ENCODE data around the gene EYA2. TPM values are rescaled to one million over a fixed set of nuclear protein-coding genes. Genes with fewer than 3 reads are reported as not detected.

EYA2 gene
- total RNA-seq, 1 experiment from 2014 or later = 0.33 TPM

DNA sequence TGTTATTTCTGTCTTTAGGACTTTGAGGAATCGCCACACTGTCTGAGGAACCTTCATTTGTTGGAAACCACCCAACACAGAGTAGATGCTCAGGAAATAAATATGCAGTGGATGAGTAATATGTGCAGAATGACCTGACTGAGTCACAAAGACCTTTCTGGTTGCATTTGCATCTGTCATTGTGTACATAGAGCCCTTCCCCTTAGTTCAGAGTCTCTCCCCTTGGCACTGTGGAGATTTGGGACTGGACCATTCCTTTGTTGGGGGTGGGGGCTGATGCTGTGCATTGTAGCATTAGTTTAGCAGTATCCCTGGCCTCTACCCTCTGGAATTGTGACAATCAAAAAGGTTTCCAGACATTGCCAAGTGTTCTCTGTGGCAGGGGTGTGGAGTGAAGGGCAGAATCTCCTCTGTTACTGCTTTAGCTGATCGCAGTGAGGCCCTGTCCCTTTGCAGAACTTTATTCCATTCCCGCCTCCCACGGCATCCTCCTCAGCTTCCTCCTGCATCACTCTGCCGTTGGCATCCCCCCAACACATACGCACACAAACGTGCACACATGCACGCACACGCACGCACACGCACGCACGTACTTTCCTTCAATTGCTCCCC is 64.5 kb downstream of the EYA2 start:
- Histone ChIP-seq H3K9ac (ENCODE audit: low read length) (peak overlapping the region; percentile 79), H3K27me3 (ENCODE audit: low read length) (no peaks in the 10 kb centered on the region), H4K20me1 (ENCODE audit: low read length) (no peaks in the 10 kb centered on the region), H2AFZ (ENCODE audit: low read length) (peak overlapping the region; percentile 78), H3K9me2 (replicated peaks; ENCODE audit: low read length) (no peaks in the 10 kb centered on the region), H3K9me3 (ENCODE audit: low read length) (peaks cover 5% of the 10 kb centered on the region; the same call in 1 of the 2 replicates), H3K36me3 (ENCODE audit: low read depth, low read length) (no peaks in the 10 kb centered on the region; the same call in 1 of the 2 replicates), H3K4me1 (ENCODE audit: insufficient read depth, low read length) (peaks cover 55% of the 10 kb centered on the region), H3F3A (ENCODE audit: low read length, unreplicated experiment) (peaks cover 4% of the 10 kb centered on the region), H3K4me3 (ENCODE audit: low read length) (peak overlapping the region; percentile 53; the same call in 1 of the 2 replicates), H3K79me2 (ENCODE audit: low read length) (no peaks in the 10 kb centered on the region), H3K27ac (ENCODE audit: low read length) (peak overlapping the region; percentile 92), H3K4me2 (ENCODE audit: low read length) (peak overlapping the region; percentile 82)
- TF ChIP-seq CTCF (conservative IDR thresholded peaks at IDR 0.05; ENCODE audit: low read depth, low read length) = no peak
- TF ChIP-seq EZH2phosphoT487 (IDR thresholded peaks at IDR 0.05; ENCODE audit: borderline replicate concordance, low read length) = no peak
- no peak for TF ChIP-seq EZH2 (IDR thresholded peaks at IDR 0.05; ENCODE audit: low read length, unreplicated experiment)
- DNase-seq (peak; percentile 99), ATAC-seq (peak; percentile 93)
- POLR2A ChIA-PET (ENCODE audit: unreplicated experiment) = no interaction called here
- BruUV-seq (replicated peaks) = no TSS peak
- intact Hi-C loops (cut with micrococcal nuclease) = loop anchor here (1.0 to 10.0 kb wide), 2 partner anchors 145 to 204 kb away; no protein-coding TSS in a partner anchor
- CTCF ChIA-PET = no interaction called here

- H3K4me2 ChIP-seq (ENCODE audit: low read length) = peak overlapping the region; percentile 82
- ATAC-seq (no peak), DNase-seq (no peak)
- no peaks in the 10 kb centered on the region for H3K27me3 ChIP-seq (ENCODE audit: low read length)
- H3K9me3 ChIP-seq (ENCODE audit: low read length) = peaks cover 5% of the 10 kb centered on the region; the same call in 1 of the 2 replicates
- H3K4me3 ChIP-seq (ENCODE audit: low read length) = peak overlapping the region; percentile 2; the same call in 1 of the 2 replicates
- intact Hi-C loops (cut with micrococcal nuclease) = loop anchor here (1.0 to 10.0 kb wide), 2 partner anchors 146 to 205 kb away; no protein-coding TSS in a partner anchor
- H3K79me2 ChIP-seq (ENCODE audit: low read length) = no peaks in the 10 kb centered on the region
- peaks cover 4% of the 10 kb centered on the region for H3F3A ChIP-seq (ENCODE audit: low read length, unreplicated experiment)
- peak overlapping the region; percentile 92 for H3K27ac ChIP-seq (ENCODE audit: low read length)
- ChIA-PET POLR2A (ENCODE audit: unreplicated experiment) (no interaction called here), CTCF (no interaction called here)
- BruUV-seq (replicated peaks) = TSS peak; percentile 94
- H4K20me1 ChIP-seq (ENCODE audit: low read length) = no peaks in the 10 kb centered on the region
- H3K9ac ChIP-seq (ENCODE audit: low read length) = peak overlapping the region; percentile 79
- H3K9me2 ChIP-seq (replicated peaks; ENCODE audit: low read length) = no peaks in the 10 kb centered on the region
- TF ChIP-seq EZH2phosphoT487 (IDR thresholded peaks at IDR 0.05; ENCODE audit: borderline replicate concordance, low read length) = no peak
- TF ChIP-seq EZH2 (IDR thresholded peaks at IDR 0.05; ENCODE audit: low read length, unreplicated experiment) = no peak
- TF ChIP-seq CTCF (conservative IDR thresholded peaks at IDR 0.05; ENCODE audit: low read depth, low read length) = no peak
- peaks cover 55% of the 10 kb centered on the region for H3K4me1 ChIP-seq (ENCODE audit: insufficient read depth, low read length)
- peak overlapping the region; percentile 78 for H2AFZ ChIP-seq (ENCODE audit: low read length)
- no peaks in the 10 kb centered on the region; the same call in 1 of the 2 replicates for H3K36me3 ChIP-seq (ENCODE audit: low read depth, low read length)
Observed at GRCh38 chr20:46959821-46960220, 65.2 kb downstream of the EYA2 start.

GRCh38 chr20:46960536-46960935 is 65.9 kb downstream of the EYA2 start:
- no peak for ATAC-seq

More at GRCh38 chr20:46960536-46960935, 65.9 kb downstream of the EYA2 start:
- Histone ChIP-seq H3K9me3 (ENCODE audit: low read length) (peaks cover 5% of the 10 kb centered on the region; the same call in 1 of the 2 replicates), H3K4me2 (ENCODE audit: low read length) (no peak overlapping the region), H3K36me3 (ENCODE audit: low read depth, low read length) (no peaks in the 10 kb centered on the region; the same call in 1 of the 2 replicates), H3K9me2 (replicated peaks; ENCODE audit: low read length) (no peaks in the 10 kb centered on the region), H3K27me3 (ENCODE audit: low read length) (no peaks in the 10 kb centered on the region), H3K4me3 (ENCODE audit: low read length) (no peak overlapping the region), H3K4me1 (ENCODE audit: insufficient read depth, low read length) (peaks cover 48% of the 10 kb centered on the region), H3K9ac (ENCODE audit: low read length) (peak overlapping the region; percentile 79; the same call in 1 of the 2 replicates), H2AFZ (ENCODE audit: low read length) (no peak overlapping the region), H3F3A (ENCODE audit: low read length, unreplicated experiment) (peaks cover 4% of the 10 kb centered on the region), H3K79me2 (ENCODE audit: low read length) (no peaks in the 10 kb centered on the region), H3K27ac (ENCODE audit: low read length) (peak overlapping the region; percentile 92), H4K20me1 (ENCODE audit: low read length) (no peaks in the 10 kb centered on the region)
- no peak for DNase-seq
- ChIA-PET CTCF (no interaction called here), POLR2A (ENCODE audit: unreplicated experiment) (no interaction called here)
- intact Hi-C loops (cut with micrococcal nuclease) = no loop called here
- TF ChIP-seq EZH2phosphoT487 (IDR thresholded peaks at IDR 0.05; ENCODE audit: borderline replicate concordance, low read length) (no peak), CTCF (conservative IDR thresholded peaks at IDR 0.05; ENCODE audit: low read depth, low read length) (no peak), EZH2 (IDR thresholded peaks at IDR 0.05; ENCODE audit: low read length, unreplicated experiment) (no peak)
- no TSS peak for BruUV-seq (replicated peaks)
